Thyroid gland (tissue), 4 donors: ENCODE results near the gene SMS. TPM values are rescaled to one million over a fixed set of nuclear protein-coding genes. Genes with fewer than 3 reads are reported as not detected.

ENCODE experiments used
- DNase-seq, 2 donors: peaks; one replicate each; pipeline ENCODE4 v3.0.0-alpha.2; 2019
- H3K27ac ChIP-seq, 3 donors: fragments of 200-600 bp; sonication (generic); 1 replicate in 2 of 3; 2 replicates in 1 of 3; pipeline ENCODE4 v1.5.1; 2016 to 2019; ENCODE audit warnings: mild to moderate bottlenecking in 1 of 3, moderate library complexity in 1 of 3
- H3K27me3 ChIP-seq: fragments of 200-600 bp; sonication (generic); one replicate; pipeline ENCODE4 v1.5.1; 2019
- H3K36me3 ChIP-seq, 2 donors: fragments of 200-600 bp; sonication (generic); one replicate each; pipeline ENCODE4 v1.5.1; 2016 to 2019
- H3K4me1 ChIP-seq, 2 donors: fragments of 200-600 bp; sonication (generic); one replicate each; pipeline ENCODE4 v1.5.1; 2017 to 2019
- H3K4me3 ChIP-seq, 3 donors: fragments of 200-600 bp; sonication (generic); replicated peaks in 1 of 3; 1 replicate in 2 of 3; 2 replicates in 1 of 3; pipeline ENCODE4 v1.5.1; 2016; ENCODE audit warnings: mild to moderate bottlenecking in 1 of 3
- H3K9me3 ChIP-seq: fragments of 200-600 bp; sonication (generic); one replicate; pipeline ENCODE4 v1.5.1; 2017
- CTCF ChIP-seq, 6 experiments: fragments of 200-600 bp in 3 of 6; fragments of 450-650 bp in 3 of 6; sonication (generic) in 3 of 6; IDR thresholded peaks; one replicate each; pipeline ENCODE4 v1.5.1; 2016 to 2019; ENCODE audit warnings: antibody characterized with exemption in 6 of 6, mild to moderate bottlenecking in 2 of 6, inconsistent platforms in 1 of 6, moderate library complexity in 1 of 6
- POLR2A ChIP-seq, 2 donors: fragments of 450-650 bp; IDR thresholded peaks; one replicate each; pipeline ENCODE4 v1.6.1; 2017; ENCODE audit warnings: antibody characterized with exemption in 2 of 2, mild to moderate bottlenecking in 2 of 2, moderate library complexity in 1 of 2
- WGBS, 2 donors: methylation state at CpG; one replicate each; pipeline ENCODE4 v1.1.5; 2017; 5-methylcytosine and 5-hydroxymethylcytosine counted together
- intact Hi-C: fragments of 100-400 bp; cut with DNase I; formaldehyde crosslinking; loops from one replicate; pipeline ENCODE4 v1.15.1; 2023
- total RNA-seq, 4 donors: library from RNA; depleted of rRNA; stranded (reverse); fragments of >200 nt; gene quantifications; one replicate each; pipeline ENCODE4 v1.2.3, GENCODE V29; 2016

Gene SMS
- total RNA-seq, 4 donors from 2014 or later: 89.6 to 128 (median 91.4) TPM

- WGBS, 2 donors: 29 to 50% methylated on average over 7 of the region's 7 CpGs
- no peaks in the 10 kb centered on the region for H3K36me3 ChIP-seq
- peak overlapping the region; percentile 58 to 83 (median 66) for H3K27ac ChIP-seq
- H3K9me3 ChIP-seq: no peaks in the 10 kb centered on the region
- H3K27me3 ChIP-seq: no peaks in the 10 kb centered on the region
- peak; percentile 14 to 28 for DNase-seq
- intact Hi-C loops: no loop called here
- TF ChIP-seq CTCF (IDR thresholded peaks at IDR 0.05): no peak
- no peak for TF ChIP-seq POLR2A (IDR thresholded peaks at IDR 0.05)
- H3K4me1 ChIP-seq: peaks cover 30 to 32% of the 10 kb centered on the region in 2 donors
- no peak overlapping the region for H3K4me3 ChIP-seq
Observed at GRCh38 chrX:21960569-21961541, 20.3 kb downstream of the SMS start.

- H3K9me3 ChIP-seq: no peaks in the 10 kb centered on the region
- no peaks in the 10 kb centered on the region for H3K36me3 ChIP-seq
- H3K27ac ChIP-seq: peak overlapping the region; percentile 58 to 83 (median 66)
- no peak overlapping the region for H3K4me3 ChIP-seq
- no peak for DNase-seq
- intact Hi-C loops: no loop called here
- peaks cover 30 to 32% of the 10 kb centered on the region in 2 donors for H3K4me1 ChIP-seq
- TF ChIP-seq POLR2A (IDR thresholded peaks at IDR 0.05) (no peak), CTCF (IDR thresholded peaks at IDR 0.05) (no peak)
- no peaks in the 10 kb centered on the region for H3K27me3 ChIP-seq
Observed at GRCh38 chrX:21962361-21962760, 21.9 kb downstream of the SMS start.

- Histone ChIP-seq H3K9me3 (no peaks in the 10 kb centered on the region), H3K27ac (peak overlapping the region; percentile 58 to 83 (median 66)), H3K4me1 (peaks cover 30 to 32% of the 10 kb centered on the region in 2 donors), H3K36me3 (no peaks in the 10 kb centered on the region), H3K27me3 (no peaks in the 10 kb centered on the region), H3K4me3 (no peak overlapping the region)
- no peak for DNase-seq
- WGBS, 2 donors: 59 to 61% methylated on average over 5 to 7 of the region's 7 CpGs
- TF ChIP-seq CTCF (IDR thresholded peaks at IDR 0.05) (no peak), POLR2A (IDR thresholded peaks at IDR 0.05) (no peak)
- intact Hi-C loops: no loop called here
Observed at GRCh38 chrX:21963269-21963668, 22.8 kb downstream of the SMS start.

GRCh38 chrX:21963731-21964405 lies 23.4 kb downstream of the SMS start:
- peaks cover 30 to 32% of the 10 kb centered on the region in 2 donors for H3K4me1 ChIP-seq
- WGBS, 2 donors: 29 to 35% methylated on average over 8 of the region's 8 CpGs
- no peak for TF ChIP-seq CTCF (IDR thresholded peaks at IDR 0.05)
- TF ChIP-seq POLR2A (IDR thresholded peaks at IDR 0.05): no peak
- intact Hi-C loops: no loop called here
- H3K36me3 ChIP-seq: no peaks in the 10 kb centered on the region
- H3K9me3 ChIP-seq: no peaks in the 10 kb centered on the region
- H3K27me3 ChIP-seq: no peaks in the 10 kb centered on the region
- H3K27ac ChIP-seq: peak overlapping the region; percentile 66 to 83 (median 68)
- H3K4me3 ChIP-seq: no peak overlapping the region
- DNase-seq: peak; percentile 68 to 71
